HL-60/S4 treated with retinoic acid at 250 ng/mL for 4 days and 3 days (cell line): ENCODE measurements around the gene HRK.

Experiments
- in situ Hi-C: fragments of 300-500 bp; cut with MboI; formaldehyde crosslinking; loops from 2 replicates; pipeline ENCODE4 v1.7.0; 2022; ENCODE audit warnings: low sequenced_read_pairs

Gene HRK

DNA sequence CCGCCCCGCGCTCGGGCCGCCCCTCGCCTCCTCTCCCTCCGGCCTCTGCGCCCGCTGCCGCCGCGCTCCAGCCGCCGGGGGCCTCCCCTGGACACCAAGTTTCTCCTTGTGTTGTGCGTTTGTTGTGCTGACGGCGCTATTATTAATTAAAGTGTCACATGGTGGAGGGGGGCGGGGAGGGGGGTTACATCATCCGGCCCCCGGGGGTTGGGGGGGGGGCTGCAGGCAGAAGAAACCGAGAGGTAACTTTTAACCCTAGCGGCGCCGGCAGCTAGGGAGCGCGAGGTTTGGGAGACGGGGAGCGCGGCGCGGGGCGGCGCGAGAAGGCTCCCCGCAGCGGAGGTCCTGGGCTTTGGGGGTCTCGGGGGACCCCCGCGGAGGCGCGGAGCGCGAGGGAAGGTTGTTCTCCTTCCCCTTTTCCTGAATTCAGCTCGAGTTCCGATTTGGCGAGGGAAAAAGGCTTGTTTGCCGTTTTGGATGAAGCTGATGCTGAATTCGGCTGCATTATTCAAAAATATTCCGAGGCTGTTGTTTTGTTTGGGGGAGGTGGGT is at the start of gene HRK:
TSS of gene HRK (minus strand) at position 117 of the 552 bp plus-strand sequence. CDS start 134 bp downstream, outside the sequence.
- in situ Hi-C loops: no loop called here

GRCh38 chr12:116929885-116930284 is 48.6 kb upstream of the HRK start:
- in situ Hi-C loops: no loop called here

DNA sequence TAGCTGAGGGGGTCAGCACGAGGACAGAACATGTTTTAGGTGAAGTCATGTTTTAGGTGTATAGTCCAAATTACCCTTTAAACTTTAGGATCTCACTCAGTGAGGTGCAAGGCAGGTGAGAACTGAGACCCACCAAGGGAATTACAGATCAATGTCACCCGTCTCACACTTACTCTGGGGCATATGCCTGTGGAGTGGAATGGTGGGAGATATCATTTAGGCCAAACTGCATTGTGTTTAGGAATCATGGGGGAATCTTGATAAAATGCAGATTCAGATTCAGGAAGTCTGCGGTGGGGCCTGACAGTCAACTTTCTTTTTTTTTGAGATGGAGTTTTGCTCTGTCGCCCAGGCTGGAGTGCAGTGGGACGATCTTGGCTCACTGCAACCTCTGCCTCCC is 47.3 kb upstream of the HRK start:
- in situ Hi-C loops: no loop called here

DNA sequence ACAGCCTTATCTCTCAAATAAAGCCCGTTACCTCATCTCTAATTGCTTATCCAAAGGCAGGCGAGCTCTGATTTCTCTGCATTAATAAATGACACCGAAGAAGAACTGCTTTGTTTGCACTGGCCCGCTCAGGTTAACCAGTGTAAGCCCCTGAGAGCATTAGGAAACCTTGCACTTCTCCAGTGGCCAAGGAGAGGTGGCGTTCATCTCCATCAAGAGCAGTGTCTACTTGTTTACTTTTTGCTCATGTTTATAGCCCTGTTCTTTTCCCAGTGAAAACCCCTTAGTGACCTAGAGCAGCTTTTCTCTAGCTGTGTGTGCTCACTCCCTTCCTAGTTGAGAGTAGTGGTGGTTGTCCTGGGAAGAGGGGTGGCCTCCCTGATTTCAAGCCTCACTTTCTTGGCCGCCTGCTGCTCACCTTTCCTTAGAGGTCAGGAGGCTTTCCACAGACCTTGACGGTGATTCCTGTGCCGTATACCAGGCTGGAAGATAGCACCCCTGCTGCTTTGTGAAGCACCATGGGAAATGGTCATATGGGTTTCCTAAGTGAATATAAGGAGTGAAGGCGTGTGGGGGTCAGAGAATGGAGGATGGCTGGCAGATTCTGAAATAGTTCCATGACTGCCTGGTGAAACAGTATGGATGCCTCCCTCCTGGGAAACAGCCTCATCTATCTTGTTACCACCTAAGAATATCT is 46.2 kb upstream of the HRK start:
- in situ Hi-C loops: no loop called here

GRCh38 chr12:116926283-116927243 is 45.3 kb upstream of the HRK start:
- in situ Hi-C loops: no loop called here

- in situ Hi-C loops: no loop called here
Measured at GRCh38 chr12:116924558-116925453, 43.6 kb upstream of the HRK start.

DNA sequence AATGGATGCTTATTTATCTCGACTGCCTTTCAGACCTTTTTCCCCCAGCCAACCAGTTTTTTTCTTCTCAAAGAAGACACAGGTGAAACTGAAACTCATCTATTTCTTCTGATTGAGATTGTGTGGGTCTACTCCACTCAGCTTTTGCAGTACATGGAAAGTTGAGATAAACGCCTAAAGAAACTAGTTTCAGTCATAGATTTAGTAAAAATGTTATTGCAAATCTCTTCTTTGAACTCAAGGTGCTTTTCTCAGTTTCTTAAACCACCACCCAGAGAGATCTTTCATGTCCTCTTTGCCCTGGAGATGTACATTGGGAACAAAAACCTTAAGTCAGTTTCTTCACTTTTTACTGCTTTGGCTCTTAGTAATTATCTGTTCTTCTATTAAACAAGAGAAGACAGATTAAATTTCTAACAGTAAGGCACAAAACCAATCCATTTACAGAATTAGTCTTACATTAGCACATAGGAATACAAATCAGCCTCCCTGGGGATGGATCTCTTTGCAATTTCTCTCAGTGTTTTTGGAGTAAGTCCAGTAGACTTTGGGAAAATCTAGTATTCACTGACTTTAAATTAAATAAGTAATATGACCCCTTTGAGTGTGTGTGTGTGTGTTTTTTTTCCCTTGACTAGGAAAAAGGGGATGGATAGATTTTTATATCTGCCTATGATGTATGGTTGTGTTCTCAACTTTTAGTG is 41.1 kb upstream of the HRK start:
- in situ Hi-C loops: no loop called here

DNA sequence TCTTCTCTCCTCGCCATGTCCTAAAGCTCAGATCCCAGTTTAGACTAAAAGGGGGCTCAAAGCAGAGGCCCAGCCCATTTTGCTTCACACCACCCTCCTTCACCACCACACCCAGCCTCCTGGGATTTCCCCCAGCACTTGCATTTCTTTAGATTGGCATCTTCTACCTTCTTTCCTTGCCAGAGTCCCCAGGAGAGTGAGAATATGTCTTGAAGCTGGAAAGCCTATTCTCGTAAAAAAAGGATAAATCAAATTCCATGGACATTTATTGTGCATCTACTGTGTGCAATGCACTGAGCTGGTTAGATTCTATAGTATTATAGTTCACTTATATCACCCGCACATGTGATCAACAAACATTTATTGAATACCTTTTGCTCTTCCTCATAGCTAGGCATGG is 39.7 kb upstream of the HRK start:
- in situ Hi-C loops: no loop called here

- in situ Hi-C loops: no loop called here
Measured at GRCh38 chr12:116919706-116920485, 38.7 kb upstream of the HRK start.

DNA sequence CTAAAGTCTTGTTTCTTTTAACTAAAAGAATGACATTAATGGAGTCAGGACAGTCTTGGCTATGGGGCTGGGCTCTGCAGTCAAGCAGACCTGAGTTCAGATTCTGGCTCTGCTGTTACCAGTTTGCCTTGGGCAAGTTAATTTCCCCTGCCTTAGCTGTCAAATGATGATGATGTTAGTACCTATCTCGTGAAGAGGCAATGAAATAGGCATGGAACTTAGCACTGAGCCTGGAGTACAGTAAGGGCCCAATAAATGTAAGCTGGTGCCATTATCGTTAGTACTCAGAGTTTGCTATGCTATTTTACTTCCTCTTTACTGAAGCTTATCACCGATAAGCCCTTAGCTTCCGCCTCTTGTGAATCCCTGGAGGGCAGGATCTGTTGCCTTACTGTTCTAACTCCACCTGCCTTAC is 38.0 kb upstream of the HRK start:
- in situ Hi-C loops: no loop called here

- in situ Hi-C loops: no loop called here
Measured at GRCh38 chr12:116918464-116918863, 37.2 kb upstream of the HRK start.

DNA sequence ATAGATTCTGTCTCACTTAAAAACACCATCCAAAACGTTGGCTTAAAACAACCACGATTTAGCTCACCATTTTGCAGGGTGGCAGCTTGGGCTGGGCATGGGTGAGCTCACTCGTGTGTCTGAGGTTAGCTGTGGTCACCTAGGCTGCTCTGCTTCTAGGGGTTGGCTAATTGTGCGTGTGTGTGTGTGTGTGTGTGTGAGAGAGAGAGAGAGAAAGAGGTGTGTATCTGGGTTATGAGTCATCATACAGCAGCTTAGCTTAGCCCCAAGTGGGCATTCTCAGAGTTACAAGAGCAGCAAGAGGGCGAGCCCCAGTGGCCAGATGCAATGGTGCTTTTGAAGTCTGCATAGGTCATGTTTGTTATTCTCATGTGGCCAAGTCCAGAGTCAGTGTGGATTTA is 35.5 kb upstream of the HRK start:
- in situ Hi-C loops: no loop called here

GRCh38 chr12:116916122-116916521 is 34.9 kb upstream of the HRK start:
- in situ Hi-C loops: no loop called here

- in situ Hi-C loops: no loop called here
Measured at GRCh38 chr12:116915326-116915725, 34.1 kb upstream of the HRK start.

GRCh38 chr12:116910645-116911451 is 29.6 kb upstream of the HRK start, which contains the start of gene FBXW8:
Gene FBXW8 (plus strand): TSS chr12:116910950. CDS start chr12:116911038, 88 bp downstream.
- in situ Hi-C loops: no loop called here

DNA sequence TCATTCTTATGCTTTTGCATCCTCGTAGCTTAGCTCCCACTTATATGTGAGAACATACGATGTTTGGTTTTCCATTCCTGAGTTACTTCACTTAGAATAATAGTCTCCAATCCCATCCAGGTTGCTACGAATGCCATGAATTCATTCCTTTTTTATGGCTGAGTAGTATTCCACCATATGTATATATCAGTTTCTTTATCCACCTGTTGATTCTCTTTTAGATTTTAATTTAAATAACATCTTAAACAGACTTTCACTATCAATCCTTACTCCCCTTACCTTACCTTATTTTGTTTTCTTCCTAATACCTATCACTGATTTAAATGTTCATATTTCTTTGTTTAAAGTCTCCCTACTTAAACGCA is 29.0 kb upstream of the HRK start:
- in situ Hi-C loops: no loop called here

DNA sequence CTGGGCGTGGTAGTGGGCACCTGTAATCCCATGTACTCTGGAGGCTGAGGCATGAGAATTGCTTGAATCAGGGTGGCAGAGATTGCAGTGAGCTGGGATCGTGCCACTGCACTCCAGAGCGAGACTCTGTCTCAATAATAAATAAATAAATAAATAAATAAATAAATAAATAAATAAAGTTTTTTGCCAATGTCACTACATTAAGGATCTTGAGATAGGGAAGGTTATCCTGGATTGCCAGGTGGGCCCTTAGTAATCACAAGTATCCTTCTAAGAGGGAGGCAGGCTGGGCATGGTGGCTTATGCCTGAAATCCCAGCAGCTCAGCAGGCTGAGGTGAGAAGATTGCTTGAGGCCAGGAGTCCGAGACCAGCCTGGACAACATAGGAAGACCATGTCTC is 25.0 kb upstream of the HRK start:
- in situ Hi-C loops: no loop called here

DNA sequence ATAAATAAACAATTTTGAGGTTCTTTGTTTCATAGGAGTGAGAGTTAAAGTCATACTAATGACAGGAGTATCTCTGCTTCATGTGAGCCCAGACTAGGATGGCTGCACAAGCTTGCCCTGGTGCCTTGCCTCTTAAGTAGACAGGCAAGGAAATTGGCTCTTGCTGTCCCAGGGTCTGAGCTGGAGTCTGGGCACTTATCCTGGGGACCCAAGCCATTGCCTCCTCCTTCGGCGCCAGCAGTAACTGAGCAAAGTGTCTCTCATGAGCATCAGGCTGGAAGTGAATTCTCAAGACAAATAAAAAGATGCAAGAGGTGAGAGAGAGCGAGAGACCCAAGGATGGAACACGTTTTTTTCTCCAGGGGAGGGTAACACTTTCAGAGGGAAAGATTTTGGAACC is 22.6 kb upstream of the HRK start:
- in situ Hi-C loops: no loop called here

DNA sequence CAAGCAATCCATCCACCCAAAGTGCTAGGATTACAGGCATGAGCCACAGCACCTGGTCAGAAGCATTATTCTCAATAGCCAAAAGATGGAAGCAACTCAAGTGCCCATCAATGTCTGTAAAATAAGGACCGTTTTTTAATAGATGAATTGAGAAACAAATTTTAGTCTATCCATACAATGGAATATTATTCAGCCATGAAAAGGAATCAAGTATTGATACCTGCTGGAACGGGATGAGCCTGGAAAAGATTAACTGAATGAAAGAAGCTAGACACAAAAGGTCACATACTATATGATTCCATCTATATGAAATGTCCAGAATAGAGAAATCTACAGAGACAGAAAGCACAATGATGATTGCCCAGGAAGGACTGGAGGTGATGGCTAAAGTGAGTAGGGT is 20.4 kb upstream of the HRK start:
- in situ Hi-C loops: no loop called here
